PC-3 (cell line): Measurements from ENCODE around the gene MPPED2. TPM values are rescaled to one million over a fixed set of nuclear protein-coding genes. Genes with fewer than 3 reads are reported as not detected.
"Not testable (repeated sequence)": the region's sequence is repeated elsewhere in the genome, so short reads cannot be mapped to it uniquely, and the experiment has no call there.

Source experiments
- ATAC-seq: fragments of 200-7000 bp; cut with Tn5 transposase; 2 replicates; pipeline ENCODE4 v1.9.1; 2020; ENCODE audit warnings: mild to moderate bottlenecking, moderate library complexity
- BruUV-seq: library from RNA; stranded (reverse); fragments of 400-500 nt; replicated peaks from 2 replicates; lab custom pipeline; 2021; lab: Mats Ljungman, UMichigan
- CTCF ChIA-PET: fragments of 300-600 bp; sonication (Branson Sonifier 250); formaldehyde crosslinking; loops from one replicate; lab custom pipeline; 2022; ENCODE audit warnings: antibody characterized with exemption; lab: Charles Lee
- POLR2A ChIA-PET: fragments of 300-600 bp; sonication (Branson Sonifier 250); formaldehyde crosslinking; loops from one replicate; lab custom pipeline; 2022; ENCODE audit warnings: antibody characterized with exemption; ENCODE audit not compliant: unreplicated experiment; lab: Charles Lee
- DNase-seq: peaks from one replicate; pipeline ENCODE4 v3.0.0-alpha.2; 2015
- H2AFZ ChIP-seq: fragments of 300-600 bp; sonication (generic); 2 replicates; pipeline ENCODE4 v1.6.0; 2016; ENCODE audit warnings: antibody characterized with exemption, low read length
- H3F3A ChIP-seq: fragments of 300-600 bp; sonication (generic); one replicate; pipeline ENCODE4 v1.6.0; 2017; ENCODE audit warnings: antibody characterized with exemption, low read length, control low read depth, mild to moderate bottlenecking; ENCODE audit not compliant: unreplicated experiment
- H3K27ac ChIP-seq: fragments of 300-600 bp; sonication (generic); 2 replicates; pipeline ENCODE4 v1.5.1; 2016; ENCODE audit warnings: mild to moderate bottlenecking, low read length
- H3K27me3 ChIP-seq: fragments of 300-600 bp; sonication (generic); 2 replicates; pipeline ENCODE4 v1.6.1; 2016; ENCODE audit warnings: low read length, mixed read lengths
- H3K36me3 ChIP-seq: fragments of 300-600 bp; sonication (generic); 2 replicates; pipeline ENCODE4 v1.6.1; 2016; ENCODE audit warnings: low read depth, mixed run types, low read length, mixed read lengths
- H3K4me1 ChIP-seq: fragments of 300-600 bp; sonication (generic); 2 replicates; pipeline ENCODE4 v1.5.1; 2016; ENCODE audit warnings: low read length; ENCODE audit not compliant: insufficient read depth
- H3K4me2 ChIP-seq: fragments of 300-600 bp; sonication (generic); 2 replicates; pipeline ENCODE4 v1.6.0; 2016; ENCODE audit warnings: low read length
- H3K4me3 ChIP-seq: fragments of 300-600 bp; sonication (generic); 2 replicates; pipeline ENCODE4 v1.5.1; 2016; ENCODE audit warnings: mild to moderate bottlenecking, low read length, mixed read lengths
- H3K79me2 ChIP-seq: fragments of 300-600 bp; sonication (generic); 2 replicates; pipeline ENCODE4 v1.6.1; 2017; ENCODE audit warnings: low read length, mixed read lengths
- H3K9ac ChIP-seq: fragments of 300-600 bp; sonication (generic); 2 replicates; pipeline ENCODE4 v1.6.0; 2016; ENCODE audit warnings: mild to moderate bottlenecking, low read length
- H3K9me2 ChIP-seq: fragments of 300-600 bp; sonication (generic); replicated peaks from 2 replicates; pipeline ENCODE4 v1.6.1; 2016; ENCODE audit warnings: mixed run types, low read length, mixed read lengths
- H3K9me3 ChIP-seq: fragments of 300-600 bp; sonication (generic); 2 replicates; pipeline ENCODE4 v1.6.1; 2016; ENCODE audit warnings: low read length, mixed read lengths
- H4K20me1 ChIP-seq: fragments of 300-600 bp; sonication (generic); 2 replicates; pipeline ENCODE4 v1.6.1; 2016; ENCODE audit warnings: low read length, mixed read lengths
- CTCF ChIP-seq: fragments of 300-600 bp; sonication (generic); conservative IDR thresholded peaks from 2 replicates; pipeline ENCODE4 v1.5.1; 2017; ENCODE audit warnings: antibody characterized with exemption, low read depth, mild to moderate bottlenecking, low read length
- EZH2 ChIP-seq: fragments of 300-600 bp; sonication (generic); IDR thresholded peaks from one replicate; pipeline ENCODE4 v1.6.1; 2017; ENCODE audit warnings: antibody characterized with exemption, mild to moderate bottlenecking, low read length; ENCODE audit not compliant: unreplicated experiment
- EZH2phosphoT487 ChIP-seq: fragments of 300-600 bp; sonication (generic); IDR thresholded peaks from 2 replicates; pipeline ENCODE4 v1.6.1; 2018; ENCODE audit warnings: mild to moderate bottlenecking, antibody characterized with exemption, low read length, borderline replicate concordance
- intact Hi-C: fragments of 100-400 bp; cut with micrococcal nuclease; formaldehyde crosslinking; loops from 2 replicates; pipeline ENCODE4 v1.9.0; 2023
- total RNA-seq: library from RNA; depleted of rRNA; stranded (reverse); fragments of >200 nt; gene quantifications from 2 replicates; pipeline ENCODE4 v1.2.3, GENCODE V29; 2014

The MPPED2 gene
- total RNA-seq, 1 experiment from 2014 or later, result not detected

DNA sequence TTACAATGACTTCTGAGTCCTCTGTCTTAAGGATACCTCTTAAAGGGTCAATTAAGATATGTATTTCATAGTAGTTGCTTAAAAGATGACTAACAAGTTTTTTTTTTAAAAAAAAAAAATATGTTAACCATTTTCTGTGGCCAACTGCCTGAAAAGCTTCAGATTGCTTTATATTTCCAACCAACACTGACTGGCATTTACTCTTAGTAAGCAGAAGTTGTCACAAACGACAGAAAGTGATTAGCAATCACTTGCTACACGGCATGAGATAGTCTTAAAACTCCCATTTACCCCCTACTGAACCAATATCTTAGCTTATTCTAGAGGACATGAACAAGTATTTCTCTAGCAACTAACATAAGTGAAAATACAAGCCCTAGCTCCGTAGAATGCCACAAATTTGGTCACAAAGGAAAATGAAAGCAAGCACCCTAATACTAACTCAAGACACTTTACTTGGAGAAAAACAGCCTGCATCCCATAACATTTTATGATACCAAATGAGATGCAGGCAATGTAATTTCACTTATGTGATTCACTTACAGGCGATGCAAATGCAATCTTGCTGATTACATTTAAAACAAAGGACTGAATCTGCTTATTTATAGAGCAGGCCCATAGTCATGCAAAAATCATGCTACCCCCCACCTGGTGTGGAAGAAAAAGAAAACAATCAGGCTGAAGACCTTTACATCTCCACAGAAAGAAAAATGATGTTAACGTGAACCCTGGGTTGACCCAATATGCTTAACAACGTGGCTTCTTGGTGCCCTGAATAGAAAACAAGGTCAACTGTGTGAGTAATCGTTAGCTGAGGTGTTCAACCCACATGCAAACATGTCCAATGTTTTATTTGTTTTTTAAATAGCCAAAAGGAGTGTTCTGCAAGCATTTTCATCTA is 25.7 kb downstream of the MPPED2 start:
- Histone ChIP-seq H3K27me3 (no peaks in the 10 kb centered on the region), H3K36me3 (no peaks in the 10 kb centered on the region), H3K9me3 (no peaks in the 10 kb centered on the region), H3K79me2 (no peaks in the 10 kb centered on the region), H3K4me1 (no peaks in the 10 kb centered on the region), H4K20me1 (no peaks in the 10 kb centered on the region), H3K9ac (no peak overlapping the region), H2AFZ (no peak overlapping the region), H3K27ac (no peak overlapping the region), H3K4me3 (no peak overlapping the region), H3K9me2 (no peaks in the 10 kb centered on the region), H3F3A (no peaks in the 10 kb centered on the region), H3K4me2 (no peak overlapping the region)
- no peak for TF ChIP-seq EZH2
- no peak for TF ChIP-seq CTCF
- TF ChIP-seq EZH2phosphoT487, result no peak
- no TSS peak for BruUV-seq
- ChIA-PET CTCF (no interaction called here), POLR2A (no interaction called here)
- DNase-seq, result no peak
- ATAC-seq, result no peak
- intact Hi-C loops, result no loop called here

GRCh38 chr11:30559004-30559403 is 27.1 kb downstream of the MPPED2 start:
- ChIA-PET POLR2A (no interaction called here), CTCF (no interaction called here)
- BruUV-seq, result no TSS peak
- no peak overlapping the region for H3K27ac ChIP-seq
- H3K36me3 ChIP-seq, result no peaks in the 10 kb centered on the region
- H3K4me2 ChIP-seq, result no peak overlapping the region
- ATAC-seq, result no peak
- TF ChIP-seq EZH2phosphoT487 (no peak), EZH2 (no peak), CTCF (no peak)
- H3K9me2 ChIP-seq, result no peaks in the 10 kb centered on the region
- no peak for DNase-seq
- no peak overlapping the region for H3K4me3 ChIP-seq
- no peaks in the 10 kb centered on the region for H3K9me3 ChIP-seq
- H4K20me1 ChIP-seq, result no peaks in the 10 kb centered on the region
- no peak overlapping the region for H2AFZ ChIP-seq
- intact Hi-C loops, result no loop called here
- no peaks in the 10 kb centered on the region for H3F3A ChIP-seq
- no peaks in the 10 kb centered on the region for H3K4me1 ChIP-seq
- H3K9ac ChIP-seq, result no peak overlapping the region
- H3K27me3 ChIP-seq, result no peaks in the 10 kb centered on the region
- H3K79me2 ChIP-seq, result no peaks in the 10 kb centered on the region

DNA sequence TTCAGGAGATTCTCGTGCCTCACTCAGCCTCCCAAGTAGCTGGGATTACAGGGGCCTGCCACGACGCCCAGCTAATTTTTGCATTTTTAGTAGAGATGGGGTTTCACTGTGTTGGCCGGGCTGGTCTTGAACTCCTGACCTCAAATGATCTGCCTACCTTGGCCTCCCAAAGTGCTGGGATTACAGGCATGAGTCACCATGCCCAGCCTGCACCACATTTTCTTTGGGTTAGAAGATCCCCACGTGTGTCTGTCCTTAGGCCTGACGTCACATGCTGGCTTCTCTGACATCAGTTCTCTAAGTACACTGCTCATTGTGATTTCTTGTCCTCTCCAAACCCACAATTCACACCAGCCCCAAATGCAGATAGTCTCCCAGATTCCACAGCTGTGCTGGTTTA is 31.6 kb downstream of the MPPED2 start:
- H3K79me2 ChIP-seq, POLR2A ChIA-PET, ATAC-seq, BruUV-seq, H3K9me3 ChIP-seq, H3K9ac ChIP-seq, H3K36me3 ChIP-seq, H3F3A ChIP-seq, H3K27ac ChIP-seq, H3K4me3 ChIP-seq, DNase-seq, CTCF ChIA-PET, H3K4me1 ChIP-seq, H2AFZ ChIP-seq, H3K27me3 ChIP-seq, H3K9me2 ChIP-seq, H4K20me1 ChIP-seq, H3K4me2 ChIP-seq, intact Hi-C loops: not testable (repeated sequence)
